Gastrocnemius medialis (tissue), 4 donors: ENCODE results near the gene GLRA1. TPM values are rescaled to one million over a fixed set of nuclear protein-coding genes. Genes with fewer than 3 reads are reported as not detected.

Experiments
- ATAC-seq, 2 donors: fragments of 150-250 bp; one replicate each; pipeline ENCODE4 v1.9.1; 2016
- DNase-seq, 2 donors: peaks; one replicate each; pipeline ENCODE4 v3.0.0-alpha.2; 2019
- H3K27ac ChIP-seq, 4 donors: fragments of 200-600 bp; sonication (generic); 1 replicate in 1 of 4; 2 replicates in 3 of 4; pipeline ENCODE4 v1.5.1; 2016 to 2018; ENCODE audit warnings: mild to moderate bottlenecking in 2 of 4, moderate library complexity in 1 of 4
- H3K27me3 ChIP-seq, 3 donors: fragments of 200-600 bp; sonication (generic) in 2 of 3; 1 replicate in 1 of 3; 2 replicates in 2 of 3; pipeline versions ENCODE4 v1.5.1 to v1.6.0; 2016 to 2019; ENCODE audit warnings: mild to moderate bottlenecking in 1 of 3, moderate library complexity in 1 of 3
- H3K36me3 ChIP-seq, 2 donors: fragments of 200-600 bp; sonication (generic) in 1 of 2; one replicate each; pipeline ENCODE4 v1.5.1; 2017 to 2018
- H3K4me1 ChIP-seq, 2 donors: fragments of 200-600 bp; sonication (generic) in 1 of 2; one replicate each; pipeline ENCODE4 v1.5.1; 2016 to 2017; ENCODE audit warnings: mild to moderate bottlenecking in 2 of 2
- H3K4me3 ChIP-seq, 4 donors: fragments of 200-600 bp; sonication (generic) in 3 of 4; 1 replicate in 1 of 4; 2 replicates in 3 of 4; pipeline ENCODE4 v1.5.1; 2016 to 2019; ENCODE audit warnings: mild to moderate bottlenecking in 2 of 4
- H3K9me3 ChIP-seq, 3 donors: fragments of 200-600 bp; sonication (generic) in 2 of 3; 1 replicate in 1 of 3; 2 replicates in 2 of 3; pipeline ENCODE4 v1.5.1; 2016 to 2019
- POLR2A ChIP-seq, 2 donors: fragments of 450-650 bp; IDR thresholded peaks; one replicate each; pipeline ENCODE4 v1.6.1; 2017; ENCODE audit warnings: antibody characterized with exemption in 2 of 2, mild to moderate bottlenecking in 2 of 2, moderate library complexity in 2 of 2
- in situ Hi-C, 4 donors: fragments of 200-750 bp; cut with MboI; loops; one replicate each; pipeline versions ENCODE4 v1.15.0 to v1.8.0; 2017; ENCODE audit warnings: low sequenced_read_pairs in 4 of 4
- intact Hi-C: fragments of 100-400 bp; cut with DNase I; formaldehyde crosslinking; loops from one replicate; pipeline ENCODE4 v1.15.1; 2023; ENCODE audit warnings: low total_unique reads
- total RNA-seq, 4 donors: library from RNA; depleted of rRNA; stranded (reverse); fragments of >200 nt; gene quantifications; one replicate each; pipeline versions ENCODE4 v1.1.0 to v1.2.3, GENCODE V29; 2016
- TF ChIP-seq, protein P1 (sequence below), 5 experiments: fragments of 450-650 bp in 3 of 5; fragments of 200-600 bp in 2 of 5; sonication (generic) in 2 of 5; IDR thresholded peaks in 4 of 5; conservative IDR thresholded peaks in 1 of 5; 1 replicate in 4 of 5; 2 replicates in 1 of 5; pipeline ENCODE4 v1.5.1; 2016 to 2019; ENCODE audit warnings: antibody characterized with exemption in 5 of 5, mild to moderate bottlenecking in 3 of 5, moderate library complexity in 3 of 5

GLRA1 gene
- total RNA-seq, 4 donors from 2014 or later = not detected

DNA sequence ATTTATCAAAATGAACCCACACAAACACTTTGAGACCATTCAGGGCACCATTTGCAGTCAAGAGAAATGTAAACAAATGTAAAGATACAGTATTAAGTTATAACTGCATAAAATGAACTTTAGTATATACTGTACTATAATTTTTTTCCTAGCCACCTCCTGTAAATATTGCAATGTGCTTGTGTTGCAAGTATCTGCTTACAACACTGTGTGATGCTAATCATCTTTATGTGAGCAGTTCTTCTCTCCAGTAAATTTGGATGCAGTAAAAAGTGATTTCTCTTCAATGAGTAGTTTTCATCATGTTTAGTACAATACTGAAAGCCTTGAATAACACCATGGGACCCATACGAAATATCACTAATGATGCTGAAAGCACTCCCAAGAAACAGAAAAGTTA, 143.4 kb downstream of the GLRA1 start:
- DNase-seq = no peak
- no peak for TF ChIP-seq POLR2A (IDR thresholded peaks at IDR 0.05)
- TF ChIP-seq, protein P1, sequence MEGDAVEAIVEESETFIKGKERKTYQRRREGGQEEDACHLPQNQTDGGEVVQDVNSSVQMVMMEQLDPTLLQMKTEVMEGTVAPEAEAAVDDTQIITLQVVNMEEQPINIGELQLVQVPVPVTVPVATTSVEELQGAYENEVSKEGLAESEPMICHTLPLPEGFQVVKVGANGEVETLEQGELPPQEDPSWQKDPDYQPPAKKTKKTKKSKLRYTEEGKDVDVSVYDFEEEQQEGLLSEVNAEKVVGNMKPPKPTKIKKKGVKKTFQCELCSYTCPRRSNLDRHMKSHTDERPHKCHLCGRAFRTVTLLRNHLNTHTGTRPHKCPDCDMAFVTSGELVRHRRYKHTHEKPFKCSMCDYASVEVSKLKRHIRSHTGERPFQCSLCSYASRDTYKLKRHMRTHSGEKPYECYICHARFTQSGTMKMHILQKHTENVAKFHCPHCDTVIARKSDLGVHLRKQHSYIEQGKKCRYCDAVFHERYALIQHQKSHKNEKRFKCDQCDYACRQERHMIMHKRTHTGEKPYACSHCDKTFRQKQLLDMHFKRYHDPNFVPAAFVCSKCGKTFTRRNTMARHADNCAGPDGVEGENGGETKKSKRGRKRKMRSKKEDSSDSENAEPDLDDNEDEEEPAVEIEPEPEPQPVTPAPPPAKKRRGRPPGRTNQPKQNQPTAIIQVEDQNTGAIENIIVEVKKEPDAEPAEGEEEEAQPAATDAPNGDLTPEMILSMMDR (IDR thresholded peaks at IDR 0.05 in 4 of 5, conservative IDR thresholded peaks at IDR 0.05 in 1 of 5) = no peak
- no peaks in the 10 kb centered on the region for H3K9me3 ChIP-seq
- in situ Hi-C loops = no loop called here
- intact Hi-C loops = no loop called here
- ATAC-seq = no peak
- no peaks in the 10 kb centered on the region for H3K36me3 ChIP-seq
- no peak overlapping the region for H3K4me3 ChIP-seq
- no peaks in the 10 kb centered on the region for H3K27me3 ChIP-seq
- no peak overlapping the region for H3K27ac ChIP-seq
- peaks cover 73 to 95% of the 10 kb centered on the region in 2 donors for H3K4me1 ChIP-seq

DNA sequence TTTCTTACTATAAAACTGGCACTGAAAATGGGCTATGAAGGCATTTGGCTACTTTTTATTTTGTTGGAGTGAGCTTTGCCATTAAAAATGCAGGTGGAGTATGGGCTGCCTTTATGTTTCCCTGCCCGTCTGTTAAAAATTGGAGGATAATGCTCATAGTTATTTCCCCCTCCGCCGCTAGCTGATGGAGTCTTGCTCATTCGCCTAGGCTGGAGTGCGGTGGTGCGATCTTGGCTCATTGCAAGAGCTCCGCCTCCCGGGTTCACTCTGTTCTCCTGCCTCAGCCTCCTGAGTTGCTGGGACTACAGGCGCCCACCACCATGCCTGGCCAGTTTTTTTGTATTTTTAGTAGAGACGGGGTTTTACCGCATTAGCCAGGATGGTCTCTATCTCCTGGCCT, 144.3 kb downstream of the GLRA1 start:
- DNase-seq (no peak), ATAC-seq (no peak)
- Histone ChIP-seq H3K4me3 (no peak overlapping the region), H3K27ac (peak overlapping the region in 1 of 4 donors; percentile 58), H3K9me3 (no peaks in the 10 kb centered on the region), H3K36me3 (no peaks in the 10 kb centered on the region), H3K27me3 (no peaks in the 10 kb centered on the region), H3K4me1 (peaks cover 79 to 99% of the 10 kb centered on the region in 2 donors)
- no peak for TF ChIP-seq POLR2A (IDR thresholded peaks at IDR 0.05)
- TF ChIP-seq, protein P1 (IDR thresholded peaks at IDR 0.05 in 4 of 5, conservative IDR thresholded peaks at IDR 0.05 in 1 of 5) = no peak
- intact Hi-C loops (no loop called here), in situ Hi-C loops (no loop called here)

DNA sequence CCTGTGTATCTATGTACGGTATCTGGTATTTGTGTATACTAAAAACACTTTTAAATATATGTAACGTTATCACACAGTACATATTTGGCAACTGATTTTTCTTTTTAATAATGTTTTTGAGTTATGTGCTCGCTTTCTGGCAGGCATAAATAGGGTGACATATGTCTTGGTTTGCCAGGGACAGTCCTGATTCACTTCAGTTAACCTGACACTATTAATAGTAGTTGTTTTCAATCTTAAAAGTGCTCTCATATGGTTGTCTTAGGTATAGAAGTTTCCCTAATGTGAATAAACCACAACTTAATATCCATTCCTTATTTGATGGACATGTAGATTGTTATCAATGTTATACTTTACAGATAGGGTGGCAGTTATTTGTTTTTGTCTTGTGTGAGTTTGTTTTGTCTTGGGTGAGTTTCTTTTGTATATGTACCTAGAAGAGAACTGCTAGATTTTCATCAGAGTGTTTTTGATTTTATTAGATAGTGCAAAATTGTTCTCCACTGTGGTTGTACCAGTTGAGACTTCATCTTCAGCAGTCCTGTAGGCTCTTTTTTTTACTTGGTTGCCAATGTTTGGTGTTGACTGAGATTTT, 145.0 kb downstream of the GLRA1 start:
- H3K27ac ChIP-seq = peak overlapping the region; percentile 39 to 72 (median 53)
- H3K4me3 ChIP-seq = peak overlapping the region in 2 of 4 donors; percentile 6 to 13
- intact Hi-C loops = loop anchor here (10.0 kb wide), 1 partner anchor 735 kb away; no protein-coding TSS in a partner anchor
- TF ChIP-seq, protein P1 (IDR thresholded peaks at IDR 0.05 in 4 of 5, conservative IDR thresholded peaks at IDR 0.05 in 1 of 5) = no peak
- no peak for TF ChIP-seq POLR2A (IDR thresholded peaks at IDR 0.05)
- ATAC-seq = peak in 1 of 2 donors; percentile 81
- peaks cover 79 to 99% of the 10 kb centered on the region in 2 donors for H3K4me1 ChIP-seq
- no peaks in the 10 kb centered on the region for H3K36me3 ChIP-seq
- in situ Hi-C loops = no loop called here
- H3K27me3 ChIP-seq = no peaks in the 10 kb centered on the region
- H3K9me3 ChIP-seq = no peaks in the 10 kb centered on the region
- no peak for DNase-seq

DNA sequence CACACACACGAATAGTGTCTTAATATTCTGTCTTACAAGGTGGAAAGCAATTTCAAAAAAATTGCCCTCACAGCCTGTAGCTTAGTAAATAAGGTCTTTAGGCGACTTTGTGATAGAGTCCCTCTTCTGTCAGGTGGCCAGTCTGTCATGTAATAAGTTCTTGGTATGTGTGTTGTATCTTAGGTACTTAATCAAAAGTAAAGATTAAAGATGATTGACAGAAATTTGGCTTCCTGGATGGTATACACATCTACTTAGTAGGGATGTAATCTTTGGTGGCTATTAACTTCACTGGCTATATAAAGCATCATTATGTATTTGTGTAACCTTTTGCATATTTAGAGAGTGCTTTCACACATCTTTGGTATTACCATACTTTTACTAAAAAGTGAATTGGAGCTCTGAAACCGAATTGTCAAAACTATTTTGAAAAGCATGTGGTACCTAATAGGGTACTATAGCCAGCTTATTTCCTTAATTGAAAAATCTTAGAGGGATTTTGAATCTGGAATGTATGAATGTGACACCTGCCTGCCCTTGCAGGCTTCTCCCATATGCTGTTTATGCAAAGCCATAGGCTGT, 149.5 kb downstream of the GLRA1 start:
- ATAC-seq (no peak), DNase-seq (no peak)
- intact Hi-C loops = loop anchor here (10.0 kb wide), 1 partner anchor 730 kb away; no protein-coding TSS in a partner anchor
- Histone ChIP-seq H3K27me3 (no peaks in the 10 kb centered on the region), H3K9me3 (no peaks in the 10 kb centered on the region), H3K4me1 (peaks cover 68 to 72% of the 10 kb centered on the region in 2 donors), H3K4me3 (no peak overlapping the region), H3K27ac (peak overlapping the region; percentile 93 to 98 (median 96)), H3K36me3 (no peaks in the 10 kb centered on the region)
- TF ChIP-seq, protein P1 (IDR thresholded peaks at IDR 0.05 in 4 of 5, conservative IDR thresholded peaks at IDR 0.05 in 1 of 5) = no peak
- TF ChIP-seq POLR2A (IDR thresholded peaks at IDR 0.05) = no peak
- in situ Hi-C loops = no loop called here
